Left ventricle myocardium inferior (tissue), 1 donor: ENCODE results near the gene HIP1R. TPM values are rescaled to one million over a fixed set of nuclear protein-coding genes. Genes with fewer than 3 reads are reported as not detected.
"Not testable (repeated sequence)": the region's sequence is repeated elsewhere in the genome, so short reads cannot be mapped to it uniquely, and the experiment has no call there.

Source experiments
- DNase-seq: peaks from one replicate; pipeline ENCODE4 v3.0.0-alpha.2; 2020
- H3K27ac ChIP-seq: fragments of 200-600 bp; replicated peaks from 2 replicates; pipeline ENCODE4 v1.8.0; 2021
- H3K27me3 ChIP-seq: fragments of 200-600 bp; 2 replicates; pipeline ENCODE4 v1.8.0; 2021; ENCODE audit warnings: low read depth
- H3K36me3 ChIP-seq: fragments of 200-600 bp; 2 replicates; pipeline ENCODE4 v1.8.0; 2021
- H3K4me1 ChIP-seq: fragments of 200-600 bp; 2 replicates; pipeline ENCODE4 v1.8.0; 2021
- H3K4me3 ChIP-seq: fragments of 200-600 bp; 2 replicates; pipeline ENCODE4 v1.8.0; 2021; ENCODE audit warnings: mild to moderate bottlenecking, moderate library complexity
- H3K9me3 ChIP-seq: fragments of 200-600 bp; replicated peaks from 2 replicates; pipeline ENCODE4 v1.8.0; 2021
- intact Hi-C: fragments of 100-400 bp; cut with micrococcal nuclease; formaldehyde crosslinking; loops from one replicate; pipeline ENCODE4 v1.11.0; 2022
- total RNA-seq: library from RNA; stranded (reverse); fragmentation: NEBNext Ultra II Directional; extraction: Animal tissue kit (Norgen Biotek cat#: 25700); gene quantifications from one replicate; pipeline ENCODE4 v1.2.1, GENCODE V29; 2021
- TF ChIP-seq, protein P1 (sequence below): fragments of 200-600 bp; IDR thresholded peaks from 2 replicates; pipeline ENCODE4 v1.8.0; 2021; ENCODE audit warnings: antibody characterized with exemption, mild to moderate bottlenecking, borderline replicate concordance
- donor health status: DM: no; HTN: yes; CAD: no; lungs with severe emphysema.

Gene HIP1R
- total RNA-seq, 1 donor from 2014 or later, result 11.2 TPM

- TF ChIP-seq, protein P1, sequence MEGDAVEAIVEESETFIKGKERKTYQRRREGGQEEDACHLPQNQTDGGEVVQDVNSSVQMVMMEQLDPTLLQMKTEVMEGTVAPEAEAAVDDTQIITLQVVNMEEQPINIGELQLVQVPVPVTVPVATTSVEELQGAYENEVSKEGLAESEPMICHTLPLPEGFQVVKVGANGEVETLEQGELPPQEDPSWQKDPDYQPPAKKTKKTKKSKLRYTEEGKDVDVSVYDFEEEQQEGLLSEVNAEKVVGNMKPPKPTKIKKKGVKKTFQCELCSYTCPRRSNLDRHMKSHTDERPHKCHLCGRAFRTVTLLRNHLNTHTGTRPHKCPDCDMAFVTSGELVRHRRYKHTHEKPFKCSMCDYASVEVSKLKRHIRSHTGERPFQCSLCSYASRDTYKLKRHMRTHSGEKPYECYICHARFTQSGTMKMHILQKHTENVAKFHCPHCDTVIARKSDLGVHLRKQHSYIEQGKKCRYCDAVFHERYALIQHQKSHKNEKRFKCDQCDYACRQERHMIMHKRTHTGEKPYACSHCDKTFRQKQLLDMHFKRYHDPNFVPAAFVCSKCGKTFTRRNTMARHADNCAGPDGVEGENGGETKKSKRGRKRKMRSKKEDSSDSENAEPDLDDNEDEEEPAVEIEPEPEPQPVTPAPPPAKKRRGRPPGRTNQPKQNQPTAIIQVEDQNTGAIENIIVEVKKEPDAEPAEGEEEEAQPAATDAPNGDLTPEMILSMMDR, result no peak
- no peak for DNase-seq
- no peaks in the 10 kb centered on the region for H3K27me3 ChIP-seq
- H3K27ac ChIP-seq, result peak overlapping the region; percentile 93
- H3K4me3 ChIP-seq, result no peak overlapping the region
- H3K36me3 ChIP-seq, result no peaks in the 10 kb centered on the region
- H3K9me3 ChIP-seq, result peaks cover 4% of the 10 kb centered on the region
- peaks cover 52% of the 10 kb centered on the region for H3K4me1 ChIP-seq
- intact Hi-C loops, result no loop called here
These were observed 61.4 kb downstream of the HIP1R start for GRCh38 chr12:122896662-122897061.

DNA sequence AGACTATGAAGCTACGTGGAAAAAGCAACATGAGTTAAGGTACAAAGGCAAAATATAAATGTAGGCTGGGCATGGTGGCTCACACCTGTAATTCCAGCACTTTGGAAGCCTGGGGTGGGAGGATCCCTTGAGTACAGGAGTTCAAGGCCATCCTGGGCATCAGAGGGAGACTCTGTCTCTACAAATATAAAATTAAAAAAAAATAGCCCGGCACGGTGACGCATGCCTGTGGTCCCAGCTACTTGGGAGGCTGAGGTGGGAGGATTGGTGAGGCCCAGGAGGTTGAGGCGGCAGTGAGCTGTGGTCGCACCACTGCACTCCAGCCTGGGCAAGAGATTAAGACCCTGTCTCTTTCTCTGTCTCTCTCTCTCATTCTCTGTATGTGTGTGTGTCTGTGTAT is 64.6 kb downstream of the HIP1R start:
- peaks cover 33% of the 10 kb centered on the region for H3K4me1 ChIP-seq
- intact Hi-C loops, result no loop called here
- no peak overlapping the region for H3K4me3 ChIP-seq
- no peaks in the 10 kb centered on the region for H3K27me3 ChIP-seq
- no peak overlapping the region for H3K27ac ChIP-seq
- TF ChIP-seq, protein P1, result no peak
- H3K36me3 ChIP-seq, result no peaks in the 10 kb centered on the region
- no peak for DNase-seq
- peaks cover 4% of the 10 kb centered on the region for H3K9me3 ChIP-seq

DNA sequence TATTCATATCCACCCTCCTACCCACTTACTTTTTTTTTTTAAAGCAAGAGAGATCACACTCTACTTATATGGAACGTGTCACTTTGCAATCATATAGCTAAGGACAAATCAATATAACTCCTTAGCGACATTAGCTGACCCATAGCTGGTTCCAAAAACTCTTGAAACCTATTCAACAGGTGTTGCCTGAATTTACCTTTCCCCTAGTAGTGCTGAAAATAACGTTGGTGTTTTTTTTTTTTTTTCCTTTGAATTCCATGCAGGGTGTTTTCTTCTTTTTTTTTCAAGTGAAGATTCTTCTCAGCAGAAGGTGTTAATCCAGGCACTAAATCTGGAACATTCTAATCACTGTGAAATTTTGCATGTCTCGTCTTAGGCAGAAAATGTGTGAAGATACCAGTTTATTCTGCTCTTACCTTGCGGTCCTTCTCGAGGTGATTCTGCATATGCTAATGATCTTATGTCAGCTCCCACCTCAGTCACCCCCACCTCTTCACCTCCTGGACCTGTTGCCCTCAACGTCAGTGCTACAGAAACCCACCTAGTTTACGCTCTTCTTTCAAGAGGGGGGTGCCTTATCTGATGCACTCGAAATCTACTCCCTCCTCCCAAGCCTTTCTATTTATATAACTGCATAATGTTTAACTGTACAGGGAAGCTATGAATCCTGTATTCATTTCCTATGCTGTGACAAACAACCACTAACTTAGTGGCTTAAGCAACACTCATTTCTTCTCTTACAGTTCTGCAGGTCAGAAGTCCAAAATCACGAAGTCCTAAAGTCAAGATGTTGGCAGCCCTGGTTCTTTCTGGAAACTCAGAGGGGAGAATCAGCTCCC is 67.8 kb downstream of the HIP1R start:
- intact Hi-C loops, result no loop called here
- H3K27ac ChIP-seq, result no peak overlapping the region
- peaks cover 19% of the 10 kb centered on the region for H3K4me1 ChIP-seq
- H3K4me3 ChIP-seq, result no peak overlapping the region
- no peaks in the 10 kb centered on the region for H3K9me3 ChIP-seq
- no peak for DNase-seq
- H3K27me3 ChIP-seq, result no peaks in the 10 kb centered on the region
- H3K36me3 ChIP-seq, result no peaks in the 10 kb centered on the region
- TF ChIP-seq, protein P1, result no peak

DNA sequence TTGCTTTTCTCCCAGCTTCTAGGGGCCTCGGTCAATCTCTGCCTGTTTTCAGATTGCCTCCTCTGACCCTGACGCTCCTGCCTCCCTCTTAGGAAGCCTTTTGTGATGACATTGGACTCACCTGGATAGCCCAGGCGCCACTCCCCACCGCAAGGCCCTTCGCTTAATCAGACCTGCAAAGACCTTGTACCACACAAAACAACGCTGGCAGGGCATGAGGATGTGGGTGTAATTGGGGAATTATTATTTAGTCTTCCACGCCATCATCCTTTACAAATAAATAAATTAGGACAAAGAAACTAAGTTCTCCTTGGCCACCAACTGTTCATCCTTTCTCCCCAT is 68.4 kb downstream of the HIP1R start:
- no peaks in the 10 kb centered on the region for H3K36me3 ChIP-seq
- H3K4me1 ChIP-seq, result peaks cover 19% of the 10 kb centered on the region
- TF ChIP-seq, protein P1, result no peak
- H3K27me3 ChIP-seq, result no peaks in the 10 kb centered on the region
- H3K9me3 ChIP-seq, result no peaks in the 10 kb centered on the region
- DNase-seq, result no peak
- intact Hi-C loops, result no loop called here
- no peak overlapping the region for H3K27ac ChIP-seq
- H3K4me3 ChIP-seq, result no peak overlapping the region

DNA sequence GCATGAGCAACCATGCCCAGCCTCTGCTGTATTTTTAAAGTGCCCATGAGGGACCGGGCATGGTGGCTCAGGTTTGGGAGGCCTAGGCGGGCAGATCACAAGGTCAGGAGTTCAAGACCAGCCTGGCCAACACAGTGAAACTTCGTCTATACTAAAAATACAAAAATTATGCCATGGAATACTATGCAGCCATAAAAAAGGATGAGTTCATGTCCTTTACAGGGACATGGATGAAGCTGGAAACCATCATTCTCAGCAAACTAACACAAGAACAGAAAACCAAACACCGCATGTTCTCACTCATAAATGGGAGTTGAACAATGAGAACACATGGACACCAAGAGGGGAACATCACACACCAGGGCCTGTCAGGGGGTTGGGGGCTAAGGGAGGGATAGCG is 70.0 kb downstream of the HIP1R start:
- intact Hi-C loops, DNase-seq, H3K27ac ChIP-seq, H3K36me3 ChIP-seq, H3K27me3 ChIP-seq, H3K4me3 ChIP-seq, H3K9me3 ChIP-seq: not testable (repeated sequence)
- peaks cover 32% of the 10 kb centered on the region for H3K4me1 ChIP-seq

DNA sequence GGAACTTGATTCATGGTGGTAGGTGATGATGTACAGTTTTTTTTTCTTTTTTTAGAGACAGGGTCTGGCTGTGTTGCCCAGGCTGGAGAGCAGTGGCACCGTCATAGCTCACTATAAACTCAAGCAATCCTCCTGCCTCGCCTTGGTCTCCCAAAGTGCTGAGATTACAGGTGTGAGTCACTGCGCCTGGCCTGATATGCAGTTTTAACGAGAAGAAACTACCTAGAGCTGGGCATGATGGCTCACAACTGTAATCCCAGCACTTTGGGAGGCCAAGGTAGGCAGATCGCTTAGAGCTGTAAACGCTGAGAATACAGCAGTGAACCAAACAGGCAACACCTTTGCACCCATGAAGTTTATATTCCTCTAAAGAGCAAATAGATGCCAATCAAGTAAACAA is 73.7 kb downstream of the HIP1R start:
- no peaks in the 10 kb centered on the region for H3K9me3 ChIP-seq
- no peaks in the 10 kb centered on the region for H3K36me3 ChIP-seq
- no peaks in the 10 kb centered on the region for H3K27me3 ChIP-seq
- no peak overlapping the region for H3K4me3 ChIP-seq
- peaks cover 20% of the 10 kb centered on the region for H3K4me1 ChIP-seq
- TF ChIP-seq, protein P1, result no peak
- intact Hi-C loops, result no loop called here
- peak overlapping the region; percentile 89 for H3K27ac ChIP-seq
- DNase-seq, result no peak
